SHP77 (cell line): ENCODE measurements around the gene TIMP4.

Experiments used
- DNase-seq, 2 experiments: peaks; one replicate each; lab custom pipeline; 2025; lab: John Stamatoyannopoulos, UW

TIMP4 gene

GRCh38 chr3:12185172-12185710, 26.5 kb upstream of the TIMP4 start:
- DNase-seq, result no peak

GRCh38 chr3:12184541-12184940, 25.8 kb upstream of the TIMP4 start:
- no peak for DNase-seq

DNA sequence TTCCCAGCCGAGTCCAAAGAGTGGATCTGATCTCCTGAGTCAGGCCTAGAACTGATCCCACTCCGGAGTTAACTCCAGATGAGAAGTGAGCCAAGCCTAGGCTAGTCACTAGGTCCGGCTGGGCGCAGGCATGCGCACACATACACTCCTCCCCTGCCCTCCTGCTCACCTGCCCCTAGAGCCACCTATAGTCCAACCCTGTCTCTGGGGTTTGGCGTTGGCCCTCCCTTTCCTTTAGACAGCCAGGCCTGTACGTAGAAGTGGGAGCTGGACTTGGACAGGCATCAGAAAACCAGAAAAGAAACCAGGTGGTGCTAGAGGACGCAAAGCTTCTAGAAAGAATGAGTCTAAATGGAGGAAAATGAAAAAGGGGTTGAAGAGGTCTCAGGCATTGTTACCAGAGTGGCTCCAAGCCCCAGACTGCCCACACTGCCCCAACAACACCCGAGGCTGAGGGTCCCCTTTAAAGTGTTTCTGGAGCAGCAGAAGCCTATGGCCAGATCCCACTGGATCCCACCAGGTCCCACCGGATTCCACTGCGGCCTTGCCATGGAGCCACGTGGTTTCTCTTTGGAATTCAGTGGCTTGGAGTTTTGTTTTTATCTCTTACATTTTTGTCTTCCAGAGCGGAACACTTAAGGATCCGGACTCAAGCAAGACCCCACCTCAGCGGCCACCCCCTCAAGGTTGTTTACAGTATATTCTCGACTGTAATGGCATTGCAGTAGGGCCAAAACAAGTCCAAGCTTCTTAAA, 24.2 kb upstream of the TIMP4 start:
- DNase-seq, result no peak

DNA sequence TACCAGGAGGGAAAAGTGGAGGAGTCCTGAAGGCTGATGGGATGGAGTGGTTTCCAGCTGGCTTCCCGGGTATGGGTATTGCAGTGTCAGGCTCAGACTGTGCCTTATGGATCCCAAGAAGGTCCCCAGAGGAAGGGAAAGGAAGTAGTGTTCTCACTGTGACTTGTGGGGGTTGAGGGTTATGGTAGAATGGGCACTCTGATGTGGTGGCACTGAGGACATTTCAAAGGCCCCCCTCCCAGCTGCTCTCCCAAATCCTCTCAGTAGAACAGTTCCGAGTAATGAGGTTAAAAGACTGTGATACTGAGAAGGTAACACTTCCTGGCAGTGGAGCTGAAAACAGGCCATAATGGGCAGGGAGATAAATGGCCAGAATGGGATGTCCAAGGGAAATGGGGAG, 23.1 kb upstream of the TIMP4 start:
- DNase-seq, result no peak

DNA sequence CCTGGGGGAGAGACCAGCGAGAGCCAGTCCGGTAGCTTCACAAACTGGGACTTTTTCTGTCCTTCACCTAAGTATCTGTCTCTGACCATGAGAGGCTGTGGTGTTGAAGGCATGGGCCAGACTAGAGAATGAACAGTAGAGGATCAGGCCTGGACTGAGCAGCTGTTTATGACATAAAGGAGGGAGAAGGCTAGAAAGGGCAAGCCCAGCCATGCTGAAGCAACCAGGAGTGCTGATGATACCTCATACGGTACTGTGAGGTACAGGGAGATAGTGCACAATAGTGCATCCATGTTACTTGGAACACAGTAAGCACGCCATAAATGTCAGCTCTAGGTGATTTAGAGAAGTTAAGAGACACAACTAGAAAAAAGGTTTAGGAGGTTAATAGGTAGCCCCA, 22.6 kb upstream of the TIMP4 start:
- DNase-seq, result no peak

DNA sequence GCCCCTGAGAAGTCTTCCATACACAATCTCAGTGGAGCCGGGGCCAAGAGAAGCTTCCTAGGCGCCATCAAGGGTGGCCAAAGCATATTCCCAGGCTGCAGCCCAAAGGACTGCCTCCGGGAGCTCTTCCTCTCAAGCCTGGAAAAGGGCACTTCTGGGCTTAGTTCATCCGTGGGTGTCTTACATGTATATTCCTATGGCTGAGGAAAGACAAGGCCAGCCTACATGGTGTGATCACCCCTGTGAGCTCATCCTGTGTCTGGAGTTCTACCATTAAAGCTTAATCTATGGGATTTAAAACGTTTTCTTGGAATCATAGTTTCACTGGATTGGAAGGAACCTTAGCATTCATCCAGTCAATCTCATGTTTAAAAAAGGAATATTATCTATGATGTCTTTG, 21.9 kb upstream of the TIMP4 start:
- DNase-seq, result no peak

DNA sequence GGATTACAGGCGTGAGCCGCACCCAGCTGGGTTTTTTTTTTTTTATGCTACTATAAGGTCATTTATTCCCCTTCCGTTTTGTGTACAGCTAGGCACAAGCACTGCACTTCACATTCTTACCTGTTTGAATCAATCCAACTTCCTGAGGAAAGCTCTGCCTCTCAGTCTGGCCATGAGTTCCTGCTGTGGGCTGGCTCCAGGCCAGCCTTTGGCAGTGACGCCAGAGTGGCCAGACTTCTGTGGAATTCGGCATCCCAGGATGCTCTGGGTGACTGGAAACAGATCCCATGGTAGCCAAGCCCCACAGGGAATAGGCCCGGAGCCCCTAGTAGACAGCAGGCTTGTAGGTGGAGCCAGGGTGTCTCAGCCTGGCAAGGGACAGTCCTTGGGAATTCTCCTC, 21.5 kb upstream of the TIMP4 start:
- no peak for DNase-seq

DNA sequence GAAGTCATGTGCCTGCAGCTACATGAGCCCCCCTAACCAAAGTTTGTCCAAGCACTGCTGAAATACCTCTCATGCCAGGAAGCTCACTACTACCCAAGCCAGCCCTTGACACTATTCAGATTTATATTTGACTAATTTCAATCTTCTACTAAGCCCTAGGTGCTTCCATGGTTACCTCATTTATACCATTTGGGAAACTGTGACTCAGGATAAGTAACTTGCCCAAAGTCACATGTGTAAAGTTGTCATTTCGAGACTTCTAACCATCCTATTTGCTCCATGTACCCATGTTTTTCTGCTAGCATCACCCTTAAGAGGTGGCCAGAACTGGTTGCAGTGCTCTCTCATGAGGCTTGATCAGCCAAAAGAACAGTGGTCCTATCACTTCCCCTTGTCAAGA, 20.7 kb upstream of the TIMP4 start:
- no peak for DNase-seq

DNA sequence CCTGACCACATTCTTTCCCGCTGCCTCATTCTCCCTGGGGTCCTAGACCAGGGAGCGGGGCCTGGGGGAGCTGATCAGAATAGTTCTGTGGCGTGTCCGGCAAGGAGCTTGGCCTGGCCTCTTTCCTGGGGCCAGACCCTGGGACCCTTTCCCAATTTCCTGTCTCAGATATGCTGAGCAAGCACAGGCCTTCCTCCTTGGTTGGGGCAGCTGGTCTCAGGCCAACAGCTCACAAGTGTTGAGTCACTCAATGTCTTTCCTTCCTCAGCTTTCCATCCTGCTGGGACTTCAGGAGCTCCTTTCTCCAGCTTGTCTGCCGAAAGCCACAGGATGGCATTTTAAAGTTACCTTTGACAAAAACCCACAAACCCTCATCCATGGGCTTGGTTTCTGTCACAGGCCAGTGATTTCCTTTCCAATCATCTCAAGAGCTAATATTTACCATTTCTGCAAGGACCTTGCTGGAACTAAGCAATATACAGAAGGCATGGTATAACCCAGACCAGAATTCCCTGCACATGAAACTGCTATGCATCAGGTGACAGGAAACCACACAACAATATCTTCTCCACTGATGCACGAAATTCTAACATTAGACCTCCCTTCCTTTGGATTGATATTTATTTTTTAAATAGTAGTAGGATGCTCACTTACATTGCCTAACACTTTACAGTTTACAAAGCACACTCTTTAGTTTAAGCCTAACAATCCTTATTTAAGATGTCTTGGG, 19.5 kb upstream of the TIMP4 start:
- DNase-seq, result no peak

GRCh38 chr3:12177126-12177525, 18.4 kb upstream of the TIMP4 start:
- no peak for DNase-seq

- DNase-seq, result peak in 1 of 2 experiments; percentile 15
Observed at GRCh38 chr3:12175844-12176453, 17.2 kb upstream of the TIMP4 start.

GRCh38 chr3:12175137-12175593, 16.5 kb upstream of the TIMP4 start:
- DNase-seq, result no peak

DNA sequence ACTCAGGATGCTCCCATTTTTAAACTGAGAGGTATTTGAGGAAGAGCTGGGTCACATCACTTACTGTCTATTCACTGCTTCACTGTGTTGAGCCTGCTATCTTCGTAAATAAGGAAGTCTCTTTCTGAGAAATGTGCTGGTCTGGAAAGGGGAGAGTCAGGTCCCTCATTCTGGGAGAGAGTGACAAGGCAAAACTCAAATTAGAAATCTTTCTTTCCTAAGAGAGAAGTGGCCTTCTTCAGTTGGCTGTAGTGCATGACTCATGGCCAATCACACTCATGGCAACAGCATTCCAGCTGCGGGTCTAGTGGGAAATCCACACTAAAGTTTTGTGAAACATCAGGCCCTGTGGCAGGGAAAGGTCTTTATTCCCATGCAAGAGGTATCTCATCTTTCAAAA, 11.5 kb upstream of the TIMP4 start:
- no peak for DNase-seq

GRCh38 chr3:12165909-12166308, 7.2 kb upstream of the TIMP4 start:
- DNase-seq, result no peak

- no peak for DNase-seq
Observed at GRCh38 chr3:12159227-12159601, 502 bp upstream of the TIMP4 start.

- DNase-seq, result no peak
Observed at GRCh38 chr3:12157026-12157425, 1.7 kb downstream of the TIMP4 start.

DNA sequence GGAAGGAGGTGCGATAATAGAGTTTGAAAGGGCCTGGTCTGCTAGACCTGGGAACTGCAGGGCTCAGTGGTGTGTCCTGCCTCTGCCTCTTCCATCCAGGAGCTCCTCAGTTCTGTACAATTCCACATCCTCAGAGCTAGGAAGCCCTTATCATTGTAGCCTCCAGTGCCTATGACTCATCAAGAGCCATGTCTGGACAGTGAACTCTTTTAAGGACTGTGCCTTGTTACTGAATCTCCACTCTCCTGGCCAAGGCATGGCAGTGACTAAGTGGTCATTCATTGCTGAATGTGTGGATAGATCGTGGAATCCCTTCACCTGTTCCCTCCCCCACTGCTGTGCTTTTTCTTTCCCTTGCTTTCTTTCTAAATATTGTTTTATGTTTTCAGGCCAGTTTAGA, 2.9 kb downstream of the TIMP4 start:
- no peak for DNase-seq

GRCh38 chr3:12155264-12155663, 3.4 kb downstream of the TIMP4 start:
- DNase-seq, result no peak

DNA sequence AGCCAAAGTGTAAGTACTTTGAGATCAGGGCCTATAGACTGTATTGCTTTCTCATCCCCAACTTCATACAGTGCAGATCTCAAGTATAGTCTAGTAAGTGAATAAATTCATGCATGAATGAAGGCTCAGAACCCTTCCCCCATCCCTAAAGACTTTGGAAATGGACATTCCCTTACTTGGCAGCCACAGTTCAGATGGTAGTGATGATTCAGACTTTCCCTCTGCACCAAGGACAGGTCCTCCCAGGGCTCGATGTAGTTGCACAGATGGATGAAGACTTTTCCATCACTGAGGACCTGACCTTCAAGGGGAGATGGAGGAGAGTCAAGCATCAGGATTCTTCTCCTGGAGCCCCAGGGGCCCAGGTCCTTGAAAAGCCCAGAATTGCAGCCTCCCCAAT, 4.6 kb downstream of the TIMP4 start:
- DNase-seq, result no peak

DNA sequence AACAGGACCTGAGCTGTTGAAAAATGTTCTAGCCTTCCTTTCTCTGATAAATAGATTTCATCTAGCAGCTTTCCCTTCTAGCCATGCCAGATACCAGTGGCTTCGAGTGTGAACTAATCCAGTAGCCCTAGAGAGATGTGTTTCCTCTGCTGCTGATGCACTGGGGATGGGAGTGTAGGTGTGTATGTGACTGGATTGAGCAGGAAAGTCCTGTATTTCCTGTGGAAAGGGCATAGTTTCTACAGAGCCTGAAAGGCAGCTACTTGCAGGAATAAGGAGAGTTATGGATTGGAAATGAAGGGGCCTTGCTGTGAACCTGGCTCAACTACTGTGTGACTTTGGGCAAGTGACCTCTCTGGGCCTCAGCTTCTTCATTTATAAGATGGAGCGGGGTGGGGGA, 8.6 kb downstream of the TIMP4 start:
- no peak for DNase-seq

DNA sequence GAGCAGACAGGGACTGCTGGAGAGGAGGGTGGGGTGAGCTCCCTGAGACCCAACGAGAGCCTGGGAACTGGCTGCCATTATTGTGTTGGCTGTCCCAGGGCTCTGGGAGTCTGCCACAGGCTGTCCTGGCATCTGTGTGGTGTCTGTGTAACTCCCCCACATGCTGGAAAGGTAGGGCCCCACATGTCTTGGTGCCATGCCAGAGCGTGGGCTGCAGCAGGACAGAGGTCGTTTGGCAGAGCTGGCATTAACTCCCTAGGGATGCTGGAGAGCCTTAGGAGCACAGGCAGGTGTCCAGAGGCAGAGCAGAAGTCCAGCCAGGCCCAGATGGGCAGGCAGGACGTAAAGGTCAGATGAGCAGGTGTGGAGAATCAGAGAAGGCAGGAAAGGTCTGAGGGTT, 9.7 kb downstream of the TIMP4 start:
- no peak for DNase-seq

DNA sequence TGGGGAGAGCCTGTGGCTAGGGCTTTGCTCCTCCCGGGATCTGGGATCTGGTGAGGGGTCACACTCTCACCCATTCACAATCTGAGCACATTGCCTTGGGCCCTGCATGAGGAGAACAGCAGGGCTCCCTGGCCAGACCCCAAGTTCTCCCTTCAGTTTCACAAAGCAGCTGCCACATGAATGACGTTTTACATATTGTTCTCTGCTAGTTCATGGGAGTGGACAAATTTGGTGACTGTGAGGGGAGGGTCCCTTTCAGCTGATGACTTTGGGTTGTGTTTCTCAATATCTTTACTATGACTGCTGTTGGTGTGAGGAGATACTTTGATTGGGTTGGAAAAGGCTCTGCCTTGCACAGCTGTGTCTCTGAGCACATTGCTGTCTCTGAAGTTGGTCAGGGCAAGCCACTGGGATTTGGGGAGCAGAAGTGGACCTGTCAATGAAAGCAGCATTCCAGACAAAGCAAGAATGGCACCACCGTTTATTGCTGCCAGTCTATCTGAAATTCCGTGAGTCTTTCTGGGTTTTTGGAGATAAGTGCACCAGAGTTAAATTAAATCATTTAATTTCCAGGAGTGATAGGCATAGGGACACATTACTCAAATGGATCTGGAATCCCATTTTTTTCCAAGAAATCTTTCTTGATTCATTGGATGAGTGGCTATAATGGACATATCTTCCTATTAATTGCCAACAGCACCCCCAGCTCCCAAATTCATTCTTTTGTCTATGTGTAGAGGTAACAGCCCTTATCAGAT, 10.3 kb downstream of the TIMP4 start:
- no peak for DNase-seq
